Esophagus muscularis mucosa (tissue), 4 donors: ENCODE data around the gene IRF8.

Experiments
- CTCF ChIP-seq, 3 experiments: fragments of 200-600 bp in 2 of 3; fragments of 450-650 bp in 1 of 3; sonication (generic) in 2 of 3; IDR thresholded peaks; one replicate each; pipeline ENCODE4 v1.5.1; 2017 to 2019; ENCODE audit warnings: antibody characterized with exemption in 3 of 3, mild to moderate bottlenecking in 2 of 3, moderate library complexity in 1 of 3
- EP300 ChIP-seq: sonication (generic); formaldehyde crosslinking; IDR thresholded peaks from one replicate; pipeline ENCODE4 v1.6.1; 2017; ENCODE audit warnings: antibody characterized with exemption
- POLR2A ChIP-seq: fragments of 450-650 bp; IDR thresholded peaks from one replicate; pipeline ENCODE4 v1.6.1; 2017; ENCODE audit warnings: antibody characterized with exemption, moderate library complexity, mild to moderate bottlenecking, low read depth
- POLR2AphosphoS5 ChIP-seq, 2 donors: sonication (generic); formaldehyde crosslinking; IDR thresholded peaks; one replicate each; pipeline ENCODE4 v1.6.1; 2017; ENCODE audit warnings: antibody characterized with exemption in 2 of 2

- TF ChIP-seq POLR2AphosphoS5 (IDR thresholded peaks at IDR 0.05) (no peak), POLR2A (no peak), CTCF (IDR thresholded peaks at IDR 0.05) (no peak), EP300 (no peak)
Observed at GRCh38 chr16:85868495-85868894, 30.5 kb upstream of the IRF8 start.
